Ecto neural progenitor cell (in vitro differentiated cells): ENCODE measurements around the gene USP15.
"Not testable (repeated sequence)": the region's sequence is repeated elsewhere in the genome, so short reads cannot be mapped to it uniquely, and the experiment has no call there.

ENCODE experiments used
- DNase-seq: peaks from one replicate; pipeline ENCODE4 v3.0.0-alpha.2; 2018; ENCODE audit warnings: low spot score

USP15 gene

GRCh38 chr12:62372134-62372533 is 111.9 kb downstream of the USP15 start:
- DNase-seq, result no peak

DNA sequence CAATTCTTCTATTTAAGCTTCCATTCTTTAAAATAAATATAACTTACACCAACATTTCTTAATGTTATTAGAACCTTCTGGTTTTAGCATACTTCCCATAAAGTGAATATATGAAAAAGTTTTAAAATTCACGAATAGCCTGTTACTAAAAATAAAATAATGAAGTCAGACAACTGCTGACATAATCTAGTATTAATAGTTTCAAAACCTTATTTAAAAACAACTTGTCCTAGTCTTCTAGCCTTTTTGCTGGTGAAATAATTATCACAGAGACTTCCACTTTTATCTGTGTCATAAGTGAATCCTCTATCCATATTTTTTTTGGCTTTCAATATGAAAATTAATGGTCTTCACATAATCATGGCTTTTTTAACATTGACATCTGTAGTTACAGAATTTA is 112.6 kb downstream of the USP15 start:
- DNase-seq, result no peak

GRCh38 chr12:62375603-62376002 is 115.4 kb downstream of the USP15 start:
- DNase-seq, result no peak

DNA sequence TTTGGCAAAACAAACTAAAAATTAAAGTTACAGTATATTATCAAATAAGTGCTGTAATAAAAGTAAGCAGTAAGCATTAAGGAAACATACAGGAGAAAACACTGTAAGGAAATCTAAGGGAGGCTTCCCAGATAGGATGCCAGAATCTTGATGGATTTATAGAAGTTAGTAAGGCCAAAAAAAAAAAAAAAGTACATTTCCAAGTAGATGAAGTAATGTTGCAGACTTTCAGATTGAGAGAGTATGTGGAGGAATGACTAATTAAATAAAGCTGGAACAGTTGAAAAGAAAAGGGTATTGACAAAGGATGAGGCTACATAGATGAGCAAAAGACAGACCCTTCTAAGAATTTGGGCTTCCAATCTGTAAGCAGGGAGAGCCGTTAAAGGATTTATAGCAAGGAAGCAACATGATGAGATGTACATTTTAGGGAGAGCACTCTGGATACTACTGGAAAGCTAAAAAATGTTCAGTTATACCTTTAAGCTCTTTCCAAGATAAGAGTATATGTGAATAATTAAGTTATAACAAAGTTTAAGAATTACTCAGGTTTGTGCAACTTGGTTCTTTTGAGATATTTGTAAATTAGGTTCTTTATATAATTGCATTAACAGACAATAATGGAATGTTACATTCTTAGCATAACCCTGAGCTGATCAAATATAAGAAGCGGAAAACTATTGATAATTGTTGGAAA is 119.0 kb downstream of the USP15 start:
- no peak for DNase-seq

- no peak for DNase-seq
These were observed 119.5 kb downstream of the USP15 start for GRCh38 chr12:62379723-62380045.

DNA sequence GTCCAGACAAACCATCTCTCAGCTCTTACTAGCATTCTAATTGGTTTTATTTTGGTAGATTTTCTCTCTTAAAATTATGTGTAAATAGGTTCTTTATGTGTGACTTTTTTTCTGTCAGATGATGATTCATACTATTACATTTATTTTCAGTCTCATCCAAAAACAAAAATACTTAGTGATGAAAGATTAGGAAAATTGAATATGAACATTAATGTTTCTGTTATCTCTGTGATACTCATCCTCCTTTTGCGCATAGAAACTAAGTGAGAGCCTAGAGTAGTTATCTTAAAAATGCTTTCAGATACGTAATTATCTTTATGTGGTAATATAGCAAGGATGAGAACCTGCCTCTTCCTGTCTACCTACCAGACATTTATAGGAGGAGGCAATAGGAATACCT is 122.3 kb downstream of the USP15 start:
- DNase-seq, result no peak

GRCh38 chr12:62396750-62397149 is 136.5 kb downstream of the USP15 start:
- no peak for DNase-seq

GRCh38 chr12:62400135-62400534 is 139.9 kb downstream of the USP15 start:
- DNase-seq, result no peak

DNA sequence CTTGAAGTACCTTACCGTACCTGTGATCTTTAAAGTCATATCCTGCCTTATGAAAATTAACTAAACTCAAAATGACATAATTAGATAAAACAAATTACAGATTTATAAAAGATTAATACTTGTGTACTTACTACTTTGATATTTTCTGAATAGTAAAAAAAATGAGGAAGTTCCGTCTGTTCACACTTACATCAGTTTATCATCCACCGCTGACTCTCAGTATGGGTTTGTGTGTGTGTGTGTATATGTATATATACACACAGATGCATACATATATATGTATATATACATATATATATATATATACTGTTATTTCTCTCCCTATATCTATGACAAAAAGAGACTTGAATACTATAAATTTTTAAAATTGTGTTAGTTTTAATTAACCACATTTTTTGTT is 141.4 kb downstream of the USP15 start:
- no peak for DNase-seq

DNA sequence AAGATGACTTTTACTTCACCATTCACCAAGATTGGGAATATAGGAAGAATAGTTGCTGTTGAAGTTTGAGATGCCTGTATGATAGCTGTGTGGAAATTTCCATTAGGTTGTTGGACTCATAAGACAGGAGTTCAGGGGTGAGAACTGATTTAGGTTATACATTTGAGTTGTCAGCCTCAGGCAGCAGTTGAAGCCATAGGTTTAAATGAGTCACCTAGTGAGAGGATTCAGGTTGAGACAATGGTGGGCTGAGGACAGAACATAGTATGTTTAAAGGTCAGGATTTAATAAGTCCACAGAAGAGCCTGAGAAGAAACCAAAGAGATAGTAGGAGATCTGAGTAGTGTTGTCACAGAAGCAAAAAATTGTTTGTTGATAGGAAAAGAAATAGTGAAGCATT is 142.8 kb downstream of the USP15 start:
- no peak for DNase-seq

DNA sequence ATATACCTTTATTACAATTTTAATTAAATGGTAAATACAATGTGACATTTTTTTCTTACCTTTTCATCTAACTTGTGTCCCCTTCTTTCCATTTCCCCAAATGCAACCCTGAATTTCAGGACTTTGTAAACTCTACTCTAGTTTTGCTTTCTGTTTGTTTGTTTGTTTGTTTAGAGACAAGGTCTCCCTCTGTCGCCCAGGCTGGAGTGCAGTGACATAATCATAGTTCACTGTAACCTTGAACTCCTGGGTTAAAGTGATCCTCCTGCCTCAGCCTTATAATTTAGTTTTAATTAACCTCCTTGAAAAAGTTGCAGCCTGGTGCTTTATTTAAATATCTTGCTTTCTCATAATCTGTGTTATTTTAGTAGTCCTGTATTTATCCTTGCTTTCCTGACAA is 147.4 kb downstream of the USP15 start:
- no peak for DNase-seq

- DNase-seq, result no peak
These were observed 148.9 kb downstream of the USP15 start for GRCh38 chr12:62409068-62409467.

DNA sequence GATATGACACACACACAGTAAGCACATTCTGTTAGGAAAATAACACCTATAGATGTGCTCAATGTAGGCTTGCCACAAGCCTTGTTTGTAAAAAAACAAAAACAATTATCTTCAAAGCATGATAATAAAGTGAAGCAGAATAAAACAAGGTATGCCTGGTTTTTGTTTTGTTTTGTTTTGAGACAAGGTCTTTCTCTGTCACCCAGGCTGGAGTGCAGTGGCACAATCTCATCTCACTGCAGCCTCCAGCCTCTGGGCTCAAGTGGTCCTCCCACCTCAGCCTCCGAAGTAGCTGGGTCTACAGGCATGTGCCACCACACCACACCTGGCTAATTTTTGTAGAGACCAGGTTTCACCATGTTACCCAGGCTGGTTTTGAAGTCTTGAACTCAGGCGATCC is 154.0 kb downstream of the USP15 start:
- DNase-seq, result no peak

- no peak for DNase-seq
These were observed 165.9 kb downstream of the USP15 start for GRCh38 chr12:62426089-62426488.

DNA sequence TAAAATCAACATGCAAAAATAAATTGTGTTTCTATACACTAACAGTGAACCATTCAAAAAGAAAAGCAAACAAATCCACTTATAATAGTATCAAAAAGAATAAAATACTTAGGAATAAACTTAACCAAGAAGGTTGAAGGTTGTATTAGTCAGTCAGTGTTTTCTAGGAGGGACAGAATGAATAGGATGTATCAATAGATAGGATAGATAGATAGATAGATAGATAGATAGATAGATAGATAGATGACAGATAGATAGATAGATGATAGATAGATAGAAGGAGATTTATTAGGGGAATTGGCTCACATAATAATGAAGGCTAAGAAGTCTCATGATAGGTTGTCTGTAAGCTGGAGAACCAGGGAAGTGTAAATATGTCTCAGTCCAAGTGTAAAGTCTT is 169.3 kb downstream of the USP15 start:
- no peak for DNase-seq

DNA sequence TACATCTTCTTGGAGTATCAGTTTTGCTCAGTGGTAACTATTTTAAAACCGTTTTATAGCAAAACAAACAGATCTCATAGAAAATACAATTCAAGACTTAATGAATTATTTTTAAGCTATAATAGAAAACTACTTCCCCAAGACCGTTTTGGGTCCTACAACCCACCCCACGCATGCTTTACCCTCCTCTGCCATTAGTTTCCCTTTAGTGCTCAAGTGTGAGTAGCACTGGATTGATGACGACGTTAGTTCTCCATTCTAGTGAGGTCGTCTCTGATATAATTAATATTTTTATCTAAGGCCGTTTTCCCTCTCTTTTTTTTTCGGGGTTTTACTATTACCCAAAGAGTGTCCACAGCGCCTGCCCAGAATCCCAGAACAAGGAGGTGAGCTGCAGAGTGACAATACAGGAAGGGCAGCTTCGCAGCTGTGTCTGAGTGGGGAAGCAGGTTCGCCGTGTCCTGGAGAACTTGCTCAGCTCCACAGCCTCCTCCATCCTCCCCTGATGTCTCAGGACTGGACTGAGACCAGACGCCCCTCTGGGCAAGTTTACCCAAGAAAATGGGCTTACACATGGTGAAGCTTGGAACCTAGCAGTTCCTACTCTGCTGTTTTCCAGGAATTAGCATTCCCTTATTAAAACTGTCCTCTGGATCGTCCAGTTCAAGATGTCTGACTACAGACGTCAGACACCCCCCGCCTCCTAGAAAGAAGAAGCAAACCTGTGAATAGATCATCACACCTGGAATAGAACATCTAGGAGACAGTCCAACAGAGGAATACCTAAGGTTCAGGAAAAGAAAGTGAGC is 174.5 kb downstream of the USP15 start:
- peak; percentile 50 for DNase-seq

GRCh38 chr12:62435303-62436163 is 175.3 kb downstream of the USP15 start:
- DNase-seq, result peak; percentile 85

DNA sequence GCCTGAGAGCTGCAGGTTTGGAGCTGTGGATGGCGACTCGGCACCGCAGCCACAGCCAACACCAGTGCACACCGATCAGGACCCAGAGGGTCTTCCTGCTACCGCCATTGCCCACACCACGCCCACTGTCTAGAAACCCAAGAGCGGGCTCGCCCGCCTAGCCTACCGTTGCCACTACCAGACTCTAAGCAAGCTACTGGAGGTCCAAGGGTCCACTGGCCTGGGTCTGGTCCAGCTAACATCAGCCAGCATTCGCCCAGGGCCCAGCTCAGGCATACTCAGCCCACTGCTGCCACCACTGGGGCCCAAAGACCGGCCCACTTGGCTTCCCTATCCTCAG is 175.9 kb downstream of the USP15 start:
- no peak for DNase-seq

- peak; percentile 57 for DNase-seq
These were observed 178.0 kb downstream of the USP15 start for GRCh38 chr12:62438098-62438692.

GRCh38 chr12:62446754-62447452 is 186.7 kb downstream of the USP15 start:
- DNase-seq, result no peak

DNA sequence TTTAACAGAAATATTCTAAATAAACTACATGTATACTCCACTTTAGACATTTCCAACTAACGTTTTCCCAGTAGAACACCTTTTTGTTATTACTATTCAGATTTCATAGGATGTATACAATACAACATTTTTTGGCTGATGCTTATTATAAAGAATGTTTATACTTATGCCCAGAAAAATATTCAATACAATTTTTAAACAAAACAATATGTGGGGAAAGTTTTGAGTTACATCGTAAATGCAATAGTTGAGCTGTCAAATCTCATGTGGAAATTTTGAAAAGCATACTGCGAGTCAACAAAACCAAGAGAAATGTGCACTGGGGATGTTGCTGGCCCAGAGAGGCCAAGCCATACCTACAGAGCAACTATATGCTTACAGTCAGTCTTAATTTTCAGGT is 188.2 kb downstream of the USP15 start:
- DNase-seq, result no peak

- DNase-seq, result not testable (repeated sequence)
These were observed 195.2 kb downstream of the USP15 start for GRCh38 chr12:62455429-62455828.
